Activated CD4-positive, alpha-beta memory T cell treated with anti-CD3 and anti-CD28 coated beads, Interleukin-2, amount 10 ng/mL, durations not matched to agents 7 days and 5 days (primary cell): ENCODE measurements around the gene APOC4. TPM values are rescaled to one million over a fixed set of nuclear protein-coding genes. Genes with fewer than 3 reads are reported as not detected.
"Not testable (repeated sequence)": the region's sequence is repeated elsewhere in the genome, so short reads cannot be mapped to it uniquely, and the experiment has no call there.

Source experiments
- CTCF ChIA-PET: fragments of 350-600 bp; sonication (Branson Sonifier 250); formaldehyde crosslinking; loops from one replicate; lab custom pipeline; 2021; ENCODE audit warnings: antibody characterized with exemption, inconsistent platforms; lab: Charles Lee
- POLR2A ChIA-PET: fragments of 350-600 bp; sonication (Branson Sonifier 250); formaldehyde crosslinking; loops from one replicate; lab custom pipeline; 2021; ENCODE audit warnings: antibody characterized with exemption; lab: Charles Lee
- DNase-seq: peaks from one replicate; pipeline ENCODE4 v3.0.0-alpha.2; 2020
- H3K27ac Mint-ChIP-seq: one replicate; pipeline ENCODE4 v1.8.0; 2021; ENCODE audit warnings: mild to moderate bottlenecking, mixed read lengths
- H3K27me3 Mint-ChIP-seq: one replicate; pipeline ENCODE4 v1.8.0; 2021; ENCODE audit warnings: mixed read lengths
- H3K36me3 Mint-ChIP-seq: one replicate; pipeline ENCODE4 v1.8.0; 2021; ENCODE audit warnings: low read depth, mixed read lengths
- H3K4me1 Mint-ChIP-seq: one replicate; pipeline ENCODE4 v1.8.0; 2021; ENCODE audit warnings: mixed read lengths
- H3K4me3 Mint-ChIP-seq: one replicate; pipeline ENCODE4 v1.8.0; 2021; ENCODE audit warnings: mild to moderate bottlenecking, mixed read lengths
- H3K9me3 Mint-ChIP-seq: one replicate; pipeline ENCODE4 v1.8.0; 2021; ENCODE audit warnings: mixed read lengths
- total RNA-seq, 2 experiments: library from RNA; stranded (reverse); gene quantifications; one replicate each; pipeline ENCODE4 v1.2.3, GENCODE V29; 2021

Gene APOC4
- total RNA-seq, 2 experiments from 2014 or later, result not detected

DNA sequence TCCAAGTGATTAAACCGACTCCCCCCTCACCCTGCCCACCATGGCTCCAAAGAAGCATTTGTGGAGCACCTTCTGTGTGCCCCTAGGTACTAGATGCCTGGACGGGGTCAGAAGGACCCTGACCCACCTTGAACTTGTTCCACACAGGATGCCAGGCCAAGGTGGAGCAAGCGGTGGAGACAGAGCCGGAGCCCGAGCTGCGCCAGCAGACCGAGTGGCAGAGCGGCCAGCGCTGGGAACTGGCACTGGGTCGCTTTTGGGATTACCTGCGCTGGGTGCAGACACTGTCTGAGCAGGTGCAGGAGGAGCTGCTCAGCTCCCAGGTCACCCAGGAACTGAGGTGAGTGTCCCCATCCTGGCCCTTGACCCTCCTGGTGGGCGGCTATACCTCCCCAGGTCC, 34.4 kb upstream of the APOC4 start:
- ChIA-PET CTCF (interaction anchor here (0.9 kb wide), 1 partner anchor 44 kb away, joined by 3 read pairs; no protein-coding TSS in a partner anchor), POLR2A (interaction anchor here (1.4 kb wide), 1 partner anchor 8 kb away, joined by 4 read pairs; no protein-coding TSS in a partner anchor)
- Mint-ChIP-seq H3K27me3 (peaks cover 22% of the 10 kb centered on the region), H3K4me3 (no peak overlapping the region), H3K36me3 (peaks cover 5% of the 10 kb centered on the region), H3K27ac (no peak overlapping the region), H3K9me3 (no peaks in the 10 kb centered on the region), H3K4me1 (peaks cover 12% of the 10 kb centered on the region)
- DNase-seq, result no peak

DNA sequence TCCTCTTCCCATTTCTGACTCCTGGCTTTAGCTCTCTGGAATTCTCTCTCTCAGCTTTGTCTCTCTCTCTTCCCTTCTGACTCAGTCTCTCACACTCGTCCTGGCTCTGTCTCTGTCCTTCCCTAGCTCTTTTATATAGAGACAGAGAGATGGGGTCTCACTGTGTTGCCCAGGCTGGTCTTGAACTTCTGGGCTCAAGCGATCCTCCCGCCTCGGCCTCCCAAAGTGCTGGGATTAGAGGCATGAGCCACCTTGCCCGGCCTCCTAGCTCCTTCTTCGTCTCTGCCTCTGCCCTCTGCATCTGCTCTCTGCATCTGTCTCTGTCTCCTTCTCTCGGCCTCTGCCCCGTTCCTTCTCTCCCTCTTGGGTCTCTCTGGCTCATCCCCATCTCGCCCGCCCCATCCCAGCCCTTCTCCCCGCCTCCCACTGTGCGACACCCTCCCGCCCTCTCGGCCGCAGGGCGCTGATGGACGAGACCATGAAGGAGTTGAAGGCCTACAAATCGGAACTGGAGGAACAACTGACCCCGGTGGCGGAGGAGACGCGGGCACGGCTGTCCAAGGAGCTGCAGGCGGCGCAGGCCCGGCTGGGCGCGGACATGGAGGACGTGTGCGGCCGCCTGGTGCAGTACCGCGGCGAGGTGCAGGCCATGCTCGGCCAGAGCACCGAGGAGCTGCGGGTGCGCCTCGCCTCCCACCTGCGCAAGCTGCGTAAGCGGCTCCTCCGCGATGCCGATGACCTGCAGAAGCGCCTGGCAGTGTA, 33.8 kb upstream of the APOC4 start:
- ChIA-PET POLR2A (interaction anchor here (1.4 kb wide), 1 partner anchor 9 kb away, joined by 4 read pairs; no protein-coding TSS in a partner anchor), CTCF (interaction anchor here (0.9 kb wide), 1 partner anchor 44 kb away, joined by 3 read pairs; no protein-coding TSS in a partner anchor)
- peaks cover 4% of the 10 kb centered on the region for H3K36me3 Mint-ChIP-seq
- H3K4me1 Mint-ChIP-seq, result peaks cover 12% of the 10 kb centered on the region
- H3K9me3 Mint-ChIP-seq, result no peaks in the 10 kb centered on the region
- H3K4me3 Mint-ChIP-seq, result no peak overlapping the region
- no peak overlapping the region for H3K27ac Mint-ChIP-seq
- DNase-seq, result no peak
- peaks cover 27% of the 10 kb centered on the region for H3K27me3 Mint-ChIP-seq

- H3K36me3 Mint-ChIP-seq, result no peaks in the 10 kb centered on the region
- H3K27me3 Mint-ChIP-seq, result peaks cover 32% of the 10 kb centered on the region
- no peak for DNase-seq
- POLR2A ChIA-PET, result interaction anchor here (1.4 kb wide), 1 partner anchor 10 kb away, joined by 4 read pairs; no protein-coding TSS in a partner anchor
- no peak overlapping the region for H3K27ac Mint-ChIP-seq
- H3K9me3 Mint-ChIP-seq, result no peaks in the 10 kb centered on the region
- H3K4me3 Mint-ChIP-seq, result no peak overlapping the region
- CTCF ChIA-PET, result no interaction called here
- H3K4me1 Mint-ChIP-seq, result peaks cover 15% of the 10 kb centered on the region
Measured at GRCh38 chr19:44908836-44909261, 33.2 kb upstream of the APOC4 start.

- POLR2A ChIA-PET, result interaction anchor here (0.5 kb wide), 1 partner anchor 272 kb away, joined by 3 read pairs; no protein-coding TSS in a partner anchor
- H3K9me3 Mint-ChIP-seq, result no peaks in the 10 kb centered on the region
- no peak for DNase-seq
- CTCF ChIA-PET, result no interaction called here
- peaks cover 22% of the 10 kb centered on the region for H3K4me1 Mint-ChIP-seq
- H3K4me3 Mint-ChIP-seq, result no peak overlapping the region
- H3K36me3 Mint-ChIP-seq, result no peaks in the 10 kb centered on the region
- no peak overlapping the region for H3K27ac Mint-ChIP-seq
- peaks cover 38% of the 10 kb centered on the region for H3K27me3 Mint-ChIP-seq
Measured at GRCh38 chr19:44909775-44910174, 32.3 kb upstream of the APOC4 start.

DNA sequence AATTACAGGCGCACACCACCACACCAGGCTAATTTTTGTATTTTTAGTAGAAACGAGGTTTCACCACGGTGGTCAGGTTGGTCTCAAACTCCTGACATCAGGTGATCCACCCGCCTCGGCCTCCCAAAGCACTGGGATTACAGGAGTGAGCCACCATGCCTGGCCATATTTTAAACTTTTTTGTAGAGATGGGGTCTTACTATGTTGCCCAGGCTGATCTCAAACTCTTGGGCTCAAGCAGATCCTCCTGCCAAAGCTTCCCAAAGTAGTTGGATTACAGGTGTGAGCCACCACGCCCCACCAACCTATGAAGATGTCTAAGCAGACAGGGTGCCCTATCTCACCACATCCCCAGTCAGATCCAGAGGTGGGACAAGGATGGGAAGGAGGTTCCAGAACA, 30.1 kb upstream of the APOC4 start:
- Mint-ChIP-seq H3K4me1 (peaks cover 14% of the 10 kb centered on the region), H3K27me3 (peaks cover 25% of the 10 kb centered on the region)
- CTCF ChIA-PET, result interaction anchor here (2.3 kb wide), 1 partner anchor 8 kb away, joined by 8 read pairs; no protein-coding TSS in a partner anchor
- H3K27ac Mint-ChIP-seq, H3K4me3 Mint-ChIP-seq, POLR2A ChIA-PET, H3K36me3 Mint-ChIP-seq, DNase-seq, H3K9me3 Mint-ChIP-seq: not testable (repeated sequence)

GRCh38 chr19:44912854-44913253, 29.2 kb upstream of the APOC4 start:
- ChIA-PET CTCF (interaction anchor here (2.3 kb wide), 1 partner anchor 9 kb away, joined by 8 read pairs; no protein-coding TSS in a partner anchor), POLR2A (interaction anchor here (0.9 kb wide), 1 partner anchor 42 kb away, joined by 3 read pairs; the partner anchor contains the start of gene CLPTM1)
- Mint-ChIP-seq H3K9me3 (no peaks in the 10 kb centered on the region), H3K27ac (no peak overlapping the region), H3K4me1 (peaks cover 14% of the 10 kb centered on the region), H3K4me3 (no peak overlapping the region), H3K36me3 (no peaks in the 10 kb centered on the region), H3K27me3 (peaks cover 22% of the 10 kb centered on the region)
- DNase-seq, result no peak

GRCh38 chr19:44913512-44914432, 28.3 kb upstream of the APOC4 start:
- H3K36me3 Mint-ChIP-seq, H3K27ac Mint-ChIP-seq, DNase-seq, H3K9me3 Mint-ChIP-seq: not testable (repeated sequence)
- ChIA-PET CTCF (interaction anchor here (2.3 kb wide), 1 partner anchor 10 kb away, joined by 8 read pairs; no protein-coding TSS in a partner anchor), POLR2A (interaction anchor here (0.9 kb wide), 1 partner anchor 41 kb away, joined by 3 read pairs; the partner anchor contains the start of gene CLPTM1)
- peaks cover 14% of the 10 kb centered on the region for H3K4me1 Mint-ChIP-seq
- H3K4me3 Mint-ChIP-seq, result peak overlapping the region; percentile 88
- H3K27me3 Mint-ChIP-seq, result peaks cover 22% of the 10 kb centered on the region

GRCh38 chr19:44914433-44915206, 27.4 kb upstream of the APOC4 start, which contains the start of gene APOC1:
TSS of gene APOC1 (plus strand) at chr19:44914608. CDS start at chr19:44914892, 284 bp downstream.
- peak; percentile 84 for DNase-seq
- H3K36me3 Mint-ChIP-seq, H3K9me3 Mint-ChIP-seq, POLR2A ChIA-PET: not testable (repeated sequence)
- H3K27me3 Mint-ChIP-seq, result peaks cover 22% of the 10 kb centered on the region
- peak within 1 kb of the TSS; percentile 88 for H3K4me3 Mint-ChIP-seq
- H3K27ac Mint-ChIP-seq, result peak within 1 kb of the TSS; percentile 71
- H3K4me1 Mint-ChIP-seq, result peaks cover 14% of the 10 kb centered on the region
- CTCF ChIA-PET, result interaction anchor here (0.8 to 1.1 kb wide), 3 partner anchors 8 to 261 kb away, joined by 3 to 4 read pairs (median 4); no protein-coding TSS in a partner anchor

DNA sequence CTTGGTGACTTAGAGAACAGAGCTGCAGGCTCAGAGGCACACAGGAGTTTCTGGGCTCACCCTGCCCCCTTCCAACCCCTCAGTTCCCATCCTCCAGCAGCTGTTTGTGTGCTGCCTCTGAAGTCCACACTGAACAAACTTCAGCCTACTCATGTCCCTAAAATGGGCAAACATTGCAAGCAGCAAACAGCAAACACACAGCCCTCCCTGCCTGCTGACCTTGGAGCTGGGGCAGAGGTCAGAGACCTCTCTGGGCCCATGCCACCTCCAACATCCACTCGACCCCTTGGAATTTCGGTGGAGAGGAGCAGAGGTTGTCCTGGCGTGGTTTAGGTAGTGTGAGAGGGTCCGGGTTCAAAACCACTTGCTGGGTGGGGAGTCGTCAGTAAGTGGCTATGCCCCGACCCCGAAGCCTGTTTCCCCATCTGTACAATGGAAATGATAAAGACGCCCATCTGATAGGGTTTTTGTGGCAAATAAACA, 17.8 kb upstream of the APOC4 start:
- no peaks in the 10 kb centered on the region for H3K9me3 Mint-ChIP-seq
- H3K4me1 Mint-ChIP-seq, result peaks cover 4% of the 10 kb centered on the region
- CTCF ChIA-PET, result interaction anchor here (1.1 kb wide), 1 partner anchor 34 kb away, joined by 3 read pairs; no protein-coding TSS in a partner anchor
- POLR2A ChIA-PET, result no interaction called here
- no peak for DNase-seq
- no peak overlapping the region for H3K4me3 Mint-ChIP-seq
- no peaks in the 10 kb centered on the region for H3K36me3 Mint-ChIP-seq
- no peak overlapping the region for H3K27ac Mint-ChIP-seq
- H3K27me3 Mint-ChIP-seq, result peaks cover 19% of the 10 kb centered on the region

DNA sequence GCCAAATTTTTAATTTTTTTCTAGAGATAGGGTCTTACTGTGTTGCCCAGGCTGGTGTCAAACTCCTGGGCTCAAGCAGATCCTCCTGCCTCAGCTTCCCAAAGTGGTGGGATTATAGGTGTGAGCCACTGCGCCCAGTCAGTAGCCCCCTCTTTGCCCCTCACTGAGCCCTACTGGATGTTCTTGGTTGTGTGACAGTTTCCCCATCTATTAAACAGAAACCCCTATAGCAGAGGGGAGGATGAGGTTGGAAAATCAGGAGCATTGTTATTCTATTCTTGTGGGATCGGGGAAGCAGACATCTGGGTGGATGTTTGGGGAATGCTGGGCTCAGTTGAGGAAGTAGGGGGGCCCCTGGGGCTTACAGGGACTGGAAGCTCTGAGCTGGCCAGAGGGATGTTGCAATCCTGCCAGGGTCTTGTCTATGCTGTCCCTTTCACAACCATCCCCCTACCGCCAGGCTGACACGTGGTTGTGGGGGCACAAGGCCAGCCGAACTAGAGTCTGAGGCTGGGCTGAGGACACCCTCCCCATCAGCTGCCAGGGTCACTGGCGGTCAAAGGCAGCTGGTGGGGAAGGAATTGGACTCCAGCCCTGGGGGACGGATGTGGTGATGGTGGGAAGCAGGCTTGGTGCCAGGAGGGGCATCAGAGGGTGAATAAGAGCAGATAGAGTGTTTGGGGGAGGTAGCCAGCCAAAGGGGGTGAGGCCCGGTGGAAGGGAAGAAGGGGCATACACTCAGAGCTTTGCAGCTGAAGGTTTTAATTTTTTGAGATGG, 16.7 kb upstream of the APOC4 start:
- DNase-seq, result no peak
- CTCF ChIA-PET, result no interaction called here
- Mint-ChIP-seq H3K4me3 (no peak overlapping the region), H3K4me1 (peaks cover 4% of the 10 kb centered on the region), H3K36me3 (no peaks in the 10 kb centered on the region), H3K27me3 (peaks cover 19% of the 10 kb centered on the region), H3K27ac (no peak overlapping the region), H3K9me3 (no peaks in the 10 kb centered on the region)
- POLR2A ChIA-PET, result no interaction called here
